ENCODE measurements around the gene ELMOD1. TPM values are rescaled to one million over a fixed set of nuclear protein-coding genes. Genes with fewer than 3 reads are reported as not detected.

ELMOD1 gene
- total RNA-seq, 2 donors from 2014 or later, result 1.6 to 3.3 TPM

GRCh38 chr11:107677924-107678631, 87.1 kb downstream of the ELMOD1 start:
- intact Hi-C loops (cut with DNase I), result no loop called here
- no peak for DNase-seq (ENCODE audit: low spot score)

- intact Hi-C loops (cut with DNase I), result no loop called here
- DNase-seq (ENCODE audit: low spot score), result no peak
Measured at GRCh38 chr11:107678632-107678971, 87.7 kb downstream of the ELMOD1 start.

- intact Hi-C loops (cut with DNase I), result no loop called here
- DNase-seq (ENCODE audit: low spot score), result no peak
Measured at GRCh38 chr11:107679255-107680024, 88.5 kb downstream of the ELMOD1 start.

- intact Hi-C loops (cut with DNase I), result no loop called here
- DNase-seq (ENCODE audit: low spot score), result no peak
Measured at GRCh38 chr11:107682171-107682570, 91.2 kb downstream of the ELMOD1 start.

- DNase-seq (ENCODE audit: low spot score), result no peak
- intact Hi-C loops (cut with DNase I), result no loop called here
Measured at GRCh38 chr11:107682572-107682971, 91.6 kb downstream of the ELMOD1 start.

- intact Hi-C loops (cut with DNase I), result no loop called here
Measured at GRCh38 chr11:107683061-107683460, 92.1 kb downstream of the ELMOD1 start.

GRCh38 chr11:107683807-107684206, 92.9 kb downstream of the ELMOD1 start:
- intact Hi-C loops (cut with DNase I), result no loop called here
- DNase-seq (ENCODE audit: low spot score), result no peak

More at GRCh38 chr11:107683061-107683460, 92.1 kb downstream of the ELMOD1 start:
- no peak for DNase-seq (ENCODE audit: low spot score)

GRCh38 chr11:107688322-107688918, 97.5 kb downstream of the ELMOD1 start:
- intact Hi-C loops (cut with DNase I), result loop anchor here in 1 of 2 donors (5.0 kb wide), 1 partner anchor 121 kb away; the partner anchor contains the start of gene ALKBH8
- DNase-seq (ENCODE audit: low spot score), result no peak

- intact Hi-C loops (cut with DNase I), result loop anchor here (5.0 to 10.0 kb wide), 4 partner anchors 63 to 122 kb away; partner anchors contain the start of gene ALKBH8 (in 1 of the 2)
- peak; percentile 84 for DNase-seq (ENCODE audit: low spot score)
Measured at GRCh38 chr11:107689317-107690202, 98.6 kb downstream of the ELMOD1 start.

- DNase-seq (ENCODE audit: low spot score), result no peak
- intact Hi-C loops (cut with DNase I), result loop anchor here (5.0 to 10.0 kb wide), 3 partner anchors 61 to 114 kb away; no protein-coding TSS in a partner anchor
Measured at GRCh38 chr11:107691000-107691750, 100.2 kb downstream of the ELMOD1 start.

- no peak for DNase-seq (ENCODE audit: low spot score)
- intact Hi-C loops (cut with DNase I), result loop anchor here in 1 of 2 donors (10.0 kb wide), 1 partner anchor 59 kb away; no protein-coding TSS in a partner anchor
Measured at GRCh38 chr11:107695446-107695845, 104.5 kb downstream of the ELMOD1 start.

- intact Hi-C loops (cut with DNase I), result loop anchor here in 1 of 2 donors (10.0 kb wide), 1 partner anchor 59 kb away; no protein-coding TSS in a partner anchor
Measured at GRCh38 chr11:107696140-107696539, 105.2 kb downstream of the ELMOD1 start.

GRCh38 chr11:107697291-107697690, 106.3 kb downstream of the ELMOD1 start:
- intact Hi-C loops (cut with DNase I), result loop anchor here in 1 of 2 donors (10.0 kb wide), 1 partner anchor 58 kb away; no protein-coding TSS in a partner anchor
- no peak for DNase-seq (ENCODE audit: low spot score)

More at GRCh38 chr11:107696140-107696539, 105.2 kb downstream of the ELMOD1 start:
- DNase-seq (ENCODE audit: low spot score), result no peak

- DNase-seq (ENCODE audit: low spot score), result no peak
- intact Hi-C loops (cut with DNase I), result loop anchor here in 1 of 2 donors (10.0 kb wide), 1 partner anchor 55 kb away; no protein-coding TSS in a partner anchor
Measured at GRCh38 chr11:107699371-107700285, 108.7 kb downstream of the ELMOD1 start.

GRCh38 chr11:107702109-107702660, 111.2 kb downstream of the ELMOD1 start:
- intact Hi-C loops (cut with DNase I), result no loop called here

GRCh38 chr11:107702723-107703122, 111.8 kb downstream of the ELMOD1 start:
- intact Hi-C loops (cut with DNase I), result no loop called here
- no peak for DNase-seq (ENCODE audit: low spot score)

More at GRCh38 chr11:107702109-107702660, 111.2 kb downstream of the ELMOD1 start:
- DNase-seq (ENCODE audit: low spot score), result no peak

GRCh38 chr11:107704451-107704850, 113.5 kb downstream of the ELMOD1 start:
- intact Hi-C loops (cut with DNase I), result no loop called here
- DNase-seq (ENCODE audit: low spot score), result no peak
